NK-92 treated with Interleukin-12 subunit alpha and Interleukin-12 subunit beta, amount 100 ng/mL, for 24 hours (cell line): ENCODE measurements around the gene CCL13.

Experiments
- DNase-seq: peaks from one replicate; lab custom pipeline; 2025; lab: John Stamatoyannopoulos, UW

CCL13 gene

DNA sequence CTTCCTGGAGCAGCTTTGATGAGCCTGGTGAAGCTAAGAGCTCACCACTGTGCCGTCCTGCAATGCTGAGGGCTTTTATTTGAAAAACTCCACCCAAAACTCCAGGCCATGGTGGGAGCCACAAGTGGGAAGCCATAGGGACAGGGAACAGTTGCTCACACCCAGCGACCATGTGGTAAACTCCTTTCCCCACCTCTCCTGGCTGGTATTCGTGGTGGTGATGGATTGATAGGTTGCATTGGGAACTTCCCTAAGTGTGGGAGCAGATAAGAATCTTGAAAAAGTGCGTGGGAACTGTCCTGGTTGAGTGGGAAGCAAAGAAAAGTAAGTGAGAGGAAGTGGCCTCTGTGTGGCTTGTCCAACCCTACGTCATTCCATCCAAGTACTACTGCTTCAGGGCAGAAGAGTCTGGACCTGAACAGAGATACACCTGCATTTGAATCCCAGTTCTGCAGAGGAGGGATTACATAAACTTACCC lies 6.9 kb downstream of the CCL13 start, which contains the start of gene CCL1:
CCL1 (minus strand) TSS at position 51 of the 479 bp plus-strand sequence. CDS start 72 bp downstream, outside the sequence.
- DNase-seq: no peak

- DNase-seq: no peak
Observed at GRCh38 chr17:34364751-34365150, 8.5 kb downstream of the CCL13 start.

DNA sequence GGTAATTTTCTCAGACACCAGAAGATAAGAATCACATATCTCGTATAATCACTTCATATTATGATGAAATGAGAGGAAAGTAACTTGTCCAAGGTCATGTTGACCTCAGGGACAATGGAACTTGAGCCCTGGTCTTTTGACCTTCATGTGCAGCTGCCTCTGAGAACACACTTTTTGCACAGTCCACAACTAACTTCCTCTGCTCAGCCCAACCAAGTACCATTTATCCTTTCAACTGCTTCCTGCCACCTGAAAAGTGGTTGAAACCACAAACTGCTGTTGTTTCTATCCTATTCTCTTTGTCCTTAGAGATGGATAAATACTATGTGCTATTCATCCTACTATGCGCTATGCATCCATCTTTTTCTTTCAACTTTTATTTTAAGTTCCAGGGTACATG lies 9.1 kb downstream of the CCL13 start:
- no peak for DNase-seq

- DNase-seq: no peak
Observed at GRCh38 chr17:34366010-34366409, 9.7 kb downstream of the CCL13 start.

DNA sequence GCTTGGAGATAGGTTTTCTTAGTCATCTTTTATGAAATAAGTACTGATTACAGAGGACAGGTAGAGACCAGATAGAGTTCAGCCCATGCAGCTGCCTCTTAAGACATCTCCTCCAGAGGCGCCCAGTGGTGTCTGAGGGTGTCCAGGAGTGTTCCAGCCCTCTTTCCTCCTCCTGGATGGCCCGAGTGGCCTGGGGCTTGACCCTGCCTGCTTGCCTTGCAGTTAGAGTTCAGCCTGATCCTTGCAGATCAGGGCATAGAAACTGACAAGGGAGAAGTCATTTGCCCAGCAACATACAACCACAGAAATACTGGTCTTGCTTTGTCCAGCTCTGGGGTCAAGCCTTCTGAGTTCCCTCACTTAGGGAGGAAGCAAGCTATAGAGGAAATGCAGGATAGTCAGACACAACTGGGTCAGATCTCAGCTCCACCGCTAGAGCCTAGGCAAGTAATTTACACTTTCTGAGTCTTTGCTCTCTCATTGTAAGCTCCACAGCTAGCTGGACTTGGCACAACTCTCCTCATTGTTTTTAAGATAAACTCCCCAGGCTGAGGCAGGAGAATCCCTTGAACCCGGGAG lies 10.3 kb downstream of the CCL13 start:
- DNase-seq: no peak

GRCh38 chr17:34367486-34368195 lies 11.4 kb downstream of the CCL13 start:
- DNase-seq: no peak

- DNase-seq: no peak
Observed at GRCh38 chr17:34368196-34368945, 12.1 kb downstream of the CCL13 start.

DNA sequence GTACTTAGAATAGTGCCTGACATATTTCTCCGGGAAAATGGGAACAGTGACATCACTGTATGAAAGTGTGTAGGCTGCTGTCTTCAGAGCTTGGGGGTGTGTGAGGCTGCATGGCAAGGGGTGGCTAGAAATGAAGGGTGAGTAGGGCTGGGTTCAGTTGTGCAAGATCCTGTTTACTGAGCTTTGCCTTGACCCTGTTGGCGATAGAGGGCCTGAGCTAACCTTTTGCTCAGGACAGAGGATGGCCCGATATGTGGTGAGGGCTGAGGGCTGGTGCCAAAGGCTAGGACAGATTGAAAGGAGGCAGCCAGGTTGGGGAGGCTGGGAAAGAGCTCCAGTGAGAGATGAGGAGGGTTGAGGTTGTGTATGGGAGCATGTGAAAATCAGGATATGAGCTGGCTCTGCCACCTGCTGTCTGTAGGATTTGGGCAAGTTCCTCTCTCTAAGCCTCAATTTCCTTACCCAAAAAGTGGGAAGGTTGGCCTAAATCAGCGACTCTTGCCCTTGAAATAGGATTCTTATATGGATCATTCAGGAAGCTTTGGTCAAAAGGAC lies 12.7 kb downstream of the CCL13 start:
- no peak for DNase-seq

DNA sequence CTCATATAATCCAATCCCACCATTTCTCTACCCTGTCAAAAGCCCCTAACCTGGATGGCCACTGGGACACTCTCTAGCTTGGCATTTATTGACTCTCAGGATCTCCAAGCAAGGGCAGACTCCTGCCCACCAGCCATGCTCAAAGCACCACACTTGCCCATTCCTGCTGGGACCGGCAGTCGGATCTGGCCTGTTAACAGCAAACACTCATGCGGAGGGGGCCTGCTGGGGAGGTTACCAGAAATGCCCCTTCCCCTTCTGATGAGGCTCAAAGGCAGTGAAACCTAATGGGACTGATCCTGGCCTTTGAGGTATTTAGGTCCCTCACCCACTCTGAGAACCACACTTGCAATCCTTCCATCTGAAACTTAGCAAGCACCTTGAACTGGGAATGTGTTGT lies 13.3 kb downstream of the CCL13 start:
- DNase-seq: no peak

GRCh38 chr17:34370376-34370996 lies 14.2 kb downstream of the CCL13 start:
- no peak for DNase-seq

DNA sequence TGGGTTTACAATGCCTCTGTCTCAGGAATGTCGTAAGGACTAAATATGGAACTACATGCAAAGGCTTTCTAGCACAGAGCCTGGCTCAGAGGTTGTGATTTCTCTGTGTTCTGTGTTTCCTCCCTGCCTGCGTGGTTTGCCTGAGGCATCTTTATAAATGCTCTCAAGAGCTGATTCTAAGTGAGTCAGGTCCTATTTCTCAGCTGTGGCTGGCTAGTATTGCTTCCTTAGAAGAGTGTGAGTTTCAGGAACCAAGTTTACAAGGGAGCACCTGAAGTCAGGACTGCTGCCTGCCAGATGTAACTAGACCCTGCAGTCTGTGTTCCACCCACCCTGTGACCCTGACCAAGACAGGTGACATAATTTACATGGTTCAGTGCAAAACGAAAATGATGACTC lies 14.7 kb downstream of the CCL13 start:
- no peak for DNase-seq

DNA sequence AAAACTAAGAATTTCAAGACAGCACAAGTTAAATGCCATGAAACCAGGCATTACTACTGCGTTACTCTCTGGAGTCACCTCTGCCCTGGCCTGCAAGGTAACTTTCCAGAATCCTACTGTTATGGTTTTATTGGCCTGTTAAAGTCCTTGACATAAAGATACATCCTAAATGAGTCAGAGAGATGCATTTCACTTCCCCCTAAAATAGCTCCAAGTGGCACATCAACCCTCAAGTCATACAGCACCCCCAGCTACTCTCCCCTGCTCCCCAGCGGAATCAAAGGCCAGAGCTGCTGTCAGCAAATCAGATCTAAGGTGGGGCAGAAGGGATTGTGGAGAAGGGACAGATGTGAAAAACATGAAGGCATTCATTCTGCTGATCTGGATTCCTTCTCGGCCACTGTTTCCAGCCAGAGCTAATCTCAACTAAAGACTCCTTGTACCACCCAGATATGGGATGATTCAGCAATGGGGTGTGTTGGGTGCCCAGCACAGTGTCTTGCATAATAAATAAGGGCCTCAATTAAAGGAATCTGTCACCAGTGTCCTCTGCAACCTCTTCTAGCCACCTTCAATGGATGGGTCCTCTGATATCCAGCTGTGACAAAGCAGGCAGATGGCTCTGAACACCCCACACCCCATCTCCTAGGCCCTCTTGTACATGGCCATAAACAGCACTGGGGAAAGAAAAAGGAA lies 15.3 kb downstream of the CCL13 start:
- no peak for DNase-seq

DNA sequence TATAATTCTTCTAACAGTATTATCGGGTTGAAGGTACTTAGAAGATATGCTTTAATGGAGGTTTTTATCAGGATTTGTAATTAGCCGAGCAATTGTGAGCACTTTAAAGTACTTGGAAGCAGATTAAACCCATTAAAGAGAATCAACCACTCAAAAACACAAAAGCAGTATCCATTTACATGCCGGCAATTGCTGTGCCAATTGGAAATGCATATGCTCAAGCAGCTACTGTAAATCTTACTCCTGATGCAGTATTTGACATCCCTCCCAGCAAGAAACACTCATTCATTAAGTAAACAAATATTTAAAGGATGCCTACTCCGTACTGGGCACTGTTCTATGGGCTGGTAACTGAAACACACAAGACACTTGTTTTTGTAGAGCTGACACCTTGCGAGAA lies 18.2 kb downstream of the CCL13 start:
- no peak for DNase-seq

DNA sequence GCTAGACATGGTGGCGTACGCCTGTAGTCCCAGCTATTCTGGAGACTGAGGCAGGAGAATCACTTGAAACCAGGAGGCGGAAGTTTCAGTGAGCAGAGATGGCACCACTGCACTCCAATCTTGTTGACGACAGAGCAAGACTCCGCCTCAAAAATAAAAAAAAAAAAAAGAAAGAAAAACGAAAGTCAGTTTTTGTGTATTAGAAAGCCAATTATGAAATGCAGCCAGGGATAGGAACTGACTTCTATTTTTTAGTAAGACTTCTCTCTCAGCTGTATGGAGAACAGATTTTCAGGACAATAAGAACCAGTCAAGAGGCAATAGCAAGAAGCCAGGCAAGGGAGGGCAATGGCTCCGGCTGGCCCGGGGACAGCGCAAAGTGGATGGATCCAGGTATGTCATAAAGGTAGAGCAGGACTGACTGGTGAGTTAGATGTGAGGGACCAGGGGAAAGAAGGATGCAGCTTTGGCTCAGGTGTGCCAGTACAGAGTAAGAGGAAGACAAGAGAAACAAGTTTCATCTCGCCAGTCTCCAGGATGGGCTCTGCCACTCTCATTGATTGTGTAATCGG lies 19.2 kb downstream of the CCL13 start:
- no peak for DNase-seq

DNA sequence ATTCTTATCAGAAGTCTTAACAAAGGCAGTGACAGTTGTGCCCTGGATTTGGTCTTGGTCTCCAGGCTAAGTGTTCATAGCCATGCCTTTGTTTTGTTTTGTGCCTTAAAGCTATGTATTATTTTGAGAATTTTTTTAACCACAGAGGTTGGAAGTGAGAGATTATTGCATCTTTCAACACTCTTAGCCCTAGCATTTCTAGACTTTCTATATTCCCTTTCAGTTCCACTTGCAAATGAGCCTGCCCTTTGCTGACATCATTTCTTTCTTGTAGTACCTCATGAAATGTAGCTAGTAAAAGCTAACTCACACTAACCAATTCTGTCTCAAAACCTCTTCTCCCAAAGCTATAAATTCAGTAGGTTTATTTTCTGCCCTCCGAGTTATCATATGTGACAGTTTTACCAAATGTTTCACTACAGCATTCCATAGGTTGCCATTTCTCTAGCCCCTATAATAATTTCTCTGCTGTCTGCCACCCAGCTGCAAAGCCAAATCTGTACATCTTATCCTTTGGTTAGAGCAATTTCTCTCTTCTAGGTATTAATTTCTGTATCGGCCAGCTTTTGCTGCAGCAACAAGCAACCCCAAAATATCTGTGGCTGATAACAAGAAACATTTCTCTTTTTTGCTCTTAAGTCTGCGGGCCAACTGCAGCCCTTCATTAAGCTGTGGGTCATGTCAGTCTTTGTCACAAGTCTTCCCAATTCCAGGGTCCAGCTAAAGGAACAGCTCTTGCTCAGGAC lies 21.0 kb downstream of the CCL13 start:
- DNase-seq: no peak

- DNase-seq: no peak
Observed at GRCh38 chr17:34378664-34379101, 22.4 kb downstream of the CCL13 start.

DNA sequence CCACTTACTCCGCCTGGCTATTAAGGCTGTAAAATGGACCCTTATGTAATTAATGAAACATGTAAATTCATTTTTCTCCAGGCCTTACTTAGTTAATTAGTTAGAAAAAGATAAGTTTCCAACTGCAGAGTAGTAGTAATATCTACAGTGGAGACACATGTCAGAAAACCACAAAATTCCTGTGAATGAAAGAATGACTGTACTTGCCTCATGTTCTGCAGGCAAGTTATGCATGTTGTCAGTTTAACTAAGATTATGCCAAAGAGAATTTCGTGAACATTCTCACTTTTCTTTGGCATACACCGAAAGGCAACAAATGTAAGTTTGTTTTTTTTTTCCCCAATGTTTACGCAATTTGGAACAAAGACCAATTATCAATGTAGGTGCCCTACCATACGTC lies 23.6 kb downstream of the CCL13 start:
- DNase-seq: no peak

- no peak for DNase-seq
Observed at GRCh38 chr17:34382621-34383124, 26.4 kb downstream of the CCL13 start.

DNA sequence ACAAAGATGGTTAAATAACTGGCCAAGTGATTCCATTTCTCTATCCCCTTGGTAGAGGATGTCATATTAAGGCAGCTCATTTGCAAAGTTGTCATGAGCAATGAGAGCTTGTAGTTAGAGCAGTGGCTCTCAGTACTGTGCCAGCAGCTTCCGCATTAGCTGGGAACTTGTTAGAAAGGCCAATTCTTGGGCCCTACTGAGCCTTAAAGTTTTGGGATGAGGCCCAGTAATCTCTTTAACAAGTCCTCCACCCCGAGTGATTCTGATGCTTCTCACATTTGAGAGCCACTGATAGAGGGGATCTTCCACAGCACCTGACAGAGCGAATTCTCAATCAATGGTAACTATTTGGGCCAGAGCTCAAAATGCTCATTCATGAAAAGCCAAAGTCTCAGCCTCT lies 26.9 kb downstream of the CCL13 start:
- no peak for DNase-seq

DNA sequence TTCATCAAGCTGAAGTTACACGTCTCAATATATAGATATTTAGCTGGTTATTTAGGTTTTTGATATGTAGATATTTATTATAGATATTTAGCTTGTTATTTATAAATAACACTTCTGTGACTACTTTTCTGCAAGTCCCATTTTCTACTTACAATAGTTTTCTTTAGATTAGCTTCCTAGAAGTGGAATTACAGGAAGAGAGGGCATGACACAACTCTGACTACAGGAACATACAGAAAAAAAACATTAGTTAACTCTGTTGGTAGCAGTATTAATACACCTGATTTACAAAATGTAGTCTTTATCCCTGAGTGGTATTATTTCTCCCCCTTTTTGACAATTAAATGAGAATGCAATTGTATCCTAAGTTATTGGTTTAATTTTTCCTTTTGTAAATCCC lies 28.0 kb downstream of the CCL13 start:
- DNase-seq: no peak
